Neuron (in vitro differentiated cells): ENCODE results near the gene HEXA.

ENCODE experiments used
- H2AFZ ChIP-seq: one replicate; pipeline ENCODE4 v1.6.1; 2013; ENCODE audit warnings: low read depth, mild to moderate bottlenecking, inconsistent platforms, low read length, moderate library complexity
- H3K27me3 ChIP-seq: one replicate; pipeline ENCODE4 v1.6.1; 2013; ENCODE audit warnings: low read length; ENCODE audit not compliant: insufficient read depth
- H3K36me3 ChIP-seq: one replicate; pipeline ENCODE4 v1.6.1; 2013; ENCODE audit warnings: low read length; ENCODE audit not compliant: insufficient read depth
- H3K4me1 ChIP-seq: one replicate; pipeline ENCODE4 v1.6.1; 2013; ENCODE audit warnings: low read length; ENCODE audit not compliant: insufficient read depth
- H3K4me3 ChIP-seq: 2 replicates; pipeline ENCODE4 v1.5.1; 2013; ENCODE audit warnings: mild to moderate bottlenecking, low read length, moderate library complexity
- H3K9me3 ChIP-seq: one replicate; pipeline ENCODE4 v1.6.1; 2013; ENCODE audit warnings: low read length

Gene HEXA

GRCh38 chr15:72306211-72306785 lies 69.5 kb downstream of the HEXA start:
- Histone ChIP-seq H3K4me3 (no peak overlapping the region), H3K36me3 (no peaks in the 10 kb centered on the region), H3K27me3 (no peaks in the 10 kb centered on the region), H2AFZ (no peak overlapping the region), H3K9me3 (no peaks in the 10 kb centered on the region), H3K4me1 (peaks cover 21% of the 10 kb centered on the region)

- H3K9me3 ChIP-seq, result no peaks in the 10 kb centered on the region
- H3K36me3 ChIP-seq, result no peaks in the 10 kb centered on the region
- H2AFZ ChIP-seq, result no peak overlapping the region
- no peak overlapping the region for H3K4me3 ChIP-seq
- no peaks in the 10 kb centered on the region for H3K27me3 ChIP-seq
- peaks cover 21% of the 10 kb centered on the region for H3K4me1 ChIP-seq
These were observed 71.2 kb downstream of the HEXA start for GRCh38 chr15:72304596-72304995.

- Histone ChIP-seq H3K9me3 (no peaks in the 10 kb centered on the region), H3K4me3 (no peak overlapping the region), H3K4me1 (peaks cover 21% of the 10 kb centered on the region), H2AFZ (no peak overlapping the region), H3K27me3 (no peaks in the 10 kb centered on the region), H3K36me3 (no peaks in the 10 kb centered on the region)
These were observed 72.9 kb downstream of the HEXA start for GRCh38 chr15:72302955-72303354.
